NB4 (cell line): ENCODE data around the gene ZNF365.

Source experiments
- DNase-seq: peaks from one replicate; pipeline ENCODE4 v3.0.0; 2010; ENCODE audit warnings: low read depth
- H3K4me3 ChIP-seq: one replicate; pipeline ENCODE4 v1.5.1; 2011; ENCODE audit warnings: mild to moderate bottlenecking, low read depth, low read length, moderate library complexity
- CTCF ChIP-seq: IDR thresholded peaks from one replicate; pipeline ENCODE4 v1.5.1; 2012; ENCODE audit warnings: low read depth, low read length
- MAX ChIP-seq: IDR thresholded peaks from 2 replicates; pipeline ENCODE4 v1.6.1; 2011; ENCODE audit warnings: low read depth, low read length
- MYC ChIP-seq: IDR thresholded peaks from 2 replicates; pipeline ENCODE4 v1.6.1; 2011; ENCODE audit warnings: low read depth, low read length
- POLR2A ChIP-seq: IDR thresholded peaks from 2 replicates; pipeline ENCODE4 v1.6.1; 2011; ENCODE audit warnings: mild to moderate bottlenecking; ENCODE audit not compliant: insufficient read length; ENCODE audit errors: extremely low read depth

ZNF365 gene

GRCh38 chr10:62450912-62451610 lies 76.9 kb downstream of the ZNF365 start:
- TF ChIP-seq MYC (no peak), POLR2A (no peak), CTCF (no peak), MAX (no peak)
- no peak for DNase-seq
- no peak overlapping the region for H3K4me3 ChIP-seq

GRCh38 chr10:62451611-62451975 lies 77.4 kb downstream of the ZNF365 start:
- DNase-seq, result no peak
- H3K4me3 ChIP-seq, result no peak overlapping the region
- TF ChIP-seq POLR2A (no peak), MAX (no peak), CTCF (no peak)
